ENCODE results near the gene COL6A2.
A peak's percentile ranks its signal among the peaks of the same experiment; 100 is the strongest.

The COL6A2 gene

GRCh38 chr21:46097336-46098293, at the start of gene COL6A2:
COL6A2 (plus strand) TSS chr21:46098112.
- DNase-seq (ENCODE audit: low read depth, low spot score) = no peak
- H3K27ac ChIP-seq = no peak within 1 kb of the TSS

GRCh38 chr21:46048926-46049889, 48.7 kb upstream of the COL6A2 start:
- peak overlapping the region; percentile 18 for H3K27ac ChIP-seq
- DNase-seq (ENCODE audit: low read depth, low spot score) = peak; percentile 31

- DNase-seq (ENCODE audit: low read depth, low spot score) = no peak
- peak overlapping the region; percentile 18 for H3K27ac ChIP-seq
Measured at GRCh38 chr21:46049890-46050667, 47.8 kb upstream of the COL6A2 start.

GRCh38 chr21:46050668-46051378, 47.1 kb upstream of the COL6A2 start:
- H3K27ac ChIP-seq = no peak overlapping the region
- DNase-seq (ENCODE audit: low read depth, low spot score) = no peak

GRCh38 chr21:46051379-46051770, 46.5 kb upstream of the COL6A2 start:
- no peak for DNase-seq (ENCODE audit: low read depth, low spot score)
- no peak overlapping the region for H3K27ac ChIP-seq

- DNase-seq (ENCODE audit: low read depth, low spot score) = no peak
Measured at GRCh38 chr21:46051821-46052675, 45.9 kb upstream of the COL6A2 start.

GRCh38 chr21:46052703-46053651, 44.9 kb upstream of the COL6A2 start:
- DNase-seq (ENCODE audit: low read depth, low spot score) = peak; percentile 37
- no peak overlapping the region for H3K27ac ChIP-seq

More at GRCh38 chr21:46051821-46052675, 45.9 kb upstream of the COL6A2 start:
- no peak overlapping the region for H3K27ac ChIP-seq

GRCh38 chr21:46054031-46054430, 43.9 kb upstream of the COL6A2 start:
- no peak overlapping the region for H3K27ac ChIP-seq
- no peak for DNase-seq (ENCODE audit: low read depth, low spot score)

GRCh38 chr21:46054451-46054881, 43.4 kb upstream of the COL6A2 start:
- no peak overlapping the region for H3K27ac ChIP-seq
- no peak for DNase-seq (ENCODE audit: low read depth, low spot score)

GRCh38 chr21:46055863-46056281, 42.0 kb upstream of the COL6A2 start:
- H3K27ac ChIP-seq = no peak overlapping the region
- DNase-seq (ENCODE audit: low read depth, low spot score) = no peak

- H3K27ac ChIP-seq = no peak overlapping the region
- no peak for DNase-seq (ENCODE audit: low read depth, low spot score)
Measured at GRCh38 chr21:46056450-46056903, 41.4 kb upstream of the COL6A2 start.

GRCh38 chr21:46057111-46057709, 40.7 kb upstream of the COL6A2 start:
- no peak for DNase-seq (ENCODE audit: low read depth, low spot score)
- no peak overlapping the region for H3K27ac ChIP-seq

- H3K27ac ChIP-seq = no peak overlapping the region
Measured at GRCh38 chr21:46057710-46058241, 40.1 kb upstream of the COL6A2 start.

GRCh38 chr21:46058431-46059145, 39.3 kb upstream of the COL6A2 start:
- DNase-seq (ENCODE audit: low read depth, low spot score) = no peak
- no peak overlapping the region for H3K27ac ChIP-seq

More at GRCh38 chr21:46057710-46058241, 40.1 kb upstream of the COL6A2 start:
- DNase-seq (ENCODE audit: low read depth, low spot score) = no peak

GRCh38 chr21:46059195-46059594, 38.7 kb upstream of the COL6A2 start:
- H3K27ac ChIP-seq = no peak overlapping the region
- DNase-seq (ENCODE audit: low read depth, low spot score) = no peak
